ENCODE data around the gene ALAD.

ALAD gene

GRCh38 chr9:113349445-113350094, 51.5 kb downstream of the ALAD start, which contains the start of gene BSPRY:
TSS of gene BSPRY (plus strand) at chr9:113349541. CDS start at chr9:113349580, 39 bp downstream.
- DNase-seq = no peak
- no peak for TF ChIP-seq CTCF (IDR thresholded peaks at IDR 0.05; ENCODE audit: low read depth, low read length)
- Histone ChIP-seq H3K36me3 (no peaks in the 10 kb centered on the region), H3K9me3 (ENCODE audit: severe bottlenecking) (no peaks in the 10 kb centered on the region), H3K27ac (peak within 1 kb of the TSS; percentile 48), H3K4me3 (ENCODE audit: low read depth, low read length) (peak within 1 kb of the TSS; percentile 14), H3K27me3 (ENCODE audit: insufficient read depth, low read depth, severe bottlenecking) (no peaks in the 10 kb centered on the region)

GRCh38 chr9:113349066-113349444, 52.0 kb downstream of the ALAD start:
- Histone ChIP-seq H3K4me3 (ENCODE audit: low read depth, low read length) (no peak overlapping the region), H3K36me3 (no peaks in the 10 kb centered on the region)
- TF ChIP-seq CTCF (IDR thresholded peaks at IDR 0.05; ENCODE audit: low read depth, low read length) = no peak

GRCh38 chr9:113348437-113348836, 52.6 kb downstream of the ALAD start:
- no peak overlapping the region for H3K4me3 ChIP-seq (ENCODE audit: low read depth, low read length)
- no peaks in the 10 kb centered on the region for H3K9me3 ChIP-seq (ENCODE audit: severe bottlenecking)
- H3K27me3 ChIP-seq (ENCODE audit: insufficient read depth, low read depth, severe bottlenecking) = no peaks in the 10 kb centered on the region
- no peak for TF ChIP-seq CTCF (IDR thresholded peaks at IDR 0.05; ENCODE audit: low read depth, low read length)
- H3K36me3 ChIP-seq = no peaks in the 10 kb centered on the region
- no peak for DNase-seq
- no peak overlapping the region for H3K27ac ChIP-seq

More at GRCh38 chr9:113349066-113349444, 52.0 kb downstream of the ALAD start:
- Histone ChIP-seq H3K27me3 (ENCODE audit: insufficient read depth, low read depth, severe bottlenecking) (no peaks in the 10 kb centered on the region), H3K27ac (no peak overlapping the region), H3K9me3 (ENCODE audit: severe bottlenecking) (no peaks in the 10 kb centered on the region)
- DNase-seq = no peak

- TF ChIP-seq CTCF (IDR thresholded peaks at IDR 0.05; ENCODE audit: low read depth, low read length) = no peak
- Histone ChIP-seq H3K36me3 (no peaks in the 10 kb centered on the region), H3K27me3 (ENCODE audit: insufficient read depth, low read depth, severe bottlenecking) (no peaks in the 10 kb centered on the region), H3K4me3 (ENCODE audit: low read depth, low read length) (no peak overlapping the region), H3K27ac (no peak overlapping the region), H3K9me3 (ENCODE audit: severe bottlenecking) (peaks cover 2% of the 10 kb centered on the region)
- DNase-seq = no peak
These were observed 55.4 kb downstream of the ALAD start for GRCh38 chr9:113345671-113346070.

GRCh38 chr9:113345190-113345589, 55.9 kb downstream of the ALAD start:
- no peak overlapping the region for H3K27ac ChIP-seq
- H3K9me3 ChIP-seq (ENCODE audit: severe bottlenecking) = peaks cover 2% of the 10 kb centered on the region
- no peak for DNase-seq
- no peak for TF ChIP-seq CTCF (IDR thresholded peaks at IDR 0.05; ENCODE audit: low read depth, low read length)
- no peaks in the 10 kb centered on the region for H3K36me3 ChIP-seq
- no peak overlapping the region for H3K4me3 ChIP-seq (ENCODE audit: low read depth, low read length)
- H3K27me3 ChIP-seq (ENCODE audit: insufficient read depth, low read depth, severe bottlenecking) = no peaks in the 10 kb centered on the region

GRCh38 chr9:113343732-113344231, 57.3 kb downstream of the ALAD start:
- peak overlapping the region; percentile 33; the same call in 1 of the 2 replicates for H3K27ac ChIP-seq
- H3K36me3 ChIP-seq = no peaks in the 10 kb centered on the region
- DNase-seq = peak; percentile 82
- no peak overlapping the region for H3K4me3 ChIP-seq (ENCODE audit: low read depth, low read length)
- H3K9me3 ChIP-seq (ENCODE audit: severe bottlenecking) = peaks cover 2% of the 10 kb centered on the region
- TF ChIP-seq CTCF (IDR thresholded peaks at IDR 0.05; ENCODE audit: low read depth, low read length) = no peak
- H3K27me3 ChIP-seq (ENCODE audit: insufficient read depth, low read depth, severe bottlenecking) = no peaks in the 10 kb centered on the region
